Lung (tissue), 12 donors: Measurements from ENCODE around the gene PRKN. TPM values are rescaled to one million over a fixed set of nuclear protein-coding genes. Genes with fewer than 3 reads are reported as not detected.

Experiments used
- ATAC-seq: fragments of 200-7000 bp; cut with Tn5 transposase; one replicate; pipeline ENCODE4 v1.9.1; 2020; ENCODE audit warnings: moderate number of reproducible peaks; ENCODE audit not compliant: insufficient read depth, low FRiP score
- DNase-seq, 3 donors: peaks; one replicate each; pipeline ENCODE4 v3.0.0-alpha.2; 2013 to 2017
- H3K27ac ChIP-seq, 2 donors: one replicate each; pipeline ENCODE4 v1.5.1; 2013; ENCODE audit warnings: mild to moderate bottlenecking in 2 of 2, moderate library complexity in 2 of 2, control low read depth in 1 of 2, inconsistent platforms in 1 of 2, low read depth in 1 of 2, low read length in 1 of 2
- H3K27me3 ChIP-seq, 3 donors: one replicate each; pipeline ENCODE4 v1.5.1; 2013; ENCODE audit warnings: low read length in 2 of 3; ENCODE audit not compliant: control insufficient read depth in 3 of 3, insufficient read depth in 3 of 3
- H3K36me3 ChIP-seq, 4 donors: one replicate each; pipeline ENCODE4 v1.5.1; 2013; ENCODE audit warnings: low read length in 4 of 4, mild to moderate bottlenecking in 1 of 4, moderate library complexity in 1 of 4; ENCODE audit not compliant: control insufficient read depth in 4 of 4, insufficient read depth in 4 of 4
- H3K4me1 ChIP-seq, 5 donors: one replicate each; pipeline ENCODE4 v1.5.1; 2013; ENCODE audit warnings: low read length in 5 of 5, mild to moderate bottlenecking in 2 of 5, moderate library complexity in 1 of 5; ENCODE audit not compliant: control insufficient read depth in 5 of 5, insufficient read depth in 5 of 5
- H3K4me3 ChIP-seq: one replicate; pipeline ENCODE4 v1.5.1; 2013; ENCODE audit warnings: mild to moderate bottlenecking, control low read depth, moderate library complexity
- H3K9ac ChIP-seq, 2 donors: one replicate each; pipeline ENCODE4 v1.5.1; 2013; ENCODE audit warnings: low read length in 2 of 2, control low read depth in 1 of 2; ENCODE audit not compliant: insufficient read depth in 1 of 2
- H3K9me3 ChIP-seq, 4 donors: one replicate each; pipeline ENCODE4 v1.5.1; 2013; ENCODE audit warnings: low read length in 3 of 4, mild to moderate bottlenecking in 1 of 4, moderate library complexity in 1 of 4; ENCODE audit not compliant: control insufficient read depth in 4 of 4, insufficient read depth in 3 of 4
- CTCF ChIP-seq: IDR thresholded peaks from 2 replicates; pipeline ENCODE4 v1.5.1; 2012; ENCODE audit warnings: mild to moderate bottlenecking; ENCODE audit errors: control extremely low read depth, extremely low read depth
- whole genome bisulfite sequencing, 2 donors: extraction: QIAGEN DNeasy Blood & Tissue Kit; methylation state at CpG; one replicate each; pipeline ENCODE4 v1.1.7; 2013; 5-methylcytosine and 5-hydroxymethylcytosine counted together
- polyA plus RNA-seq, 2 donors: library from polyadenylated mRNA; stranded (reverse); fragments of 200-250 nt; gene quantifications; one replicate each; pipeline ENCODE4 v1.2.1, GENCODE V29; 2013
- total RNA-seq, 2 donors: library from RNA; depleted of rRNA in 1 of 2; stranded (reverse); fragments of >200 nt in 1 of 2; gene quantifications; one replicate each; pipeline ENCODE4 v1.2.1, GENCODE V29; 2014 to 2021
- donor health status: control.
- donor health status: control.
- donor health status: Bipolar disorder and iron deficiency.
- donor health status: healthy.
- donor health status: DM: yes; HTN: yes; CAD: no.

The PRKN gene
- total and polyA plus RNA-seq, 4 donors = 0.27 to 11.2 (median 3.1) TPM

- 85 to 92% methylated on average over 5 of the region's 5 CpGs for WGBS, 2 donors
- no peak for ATAC-seq
- Histone ChIP-seq H3K9ac (no peak overlapping the region), H3K9me3 (no peaks in the 10 kb centered on the region), H3K36me3 (no peaks in the 10 kb centered on the region), H3K27me3 (no peaks in the 10 kb centered on the region), H3K4me3 (no peak overlapping the region), H3K4me1 (peaks cover 0 to 4% (median 0%) of the 10 kb centered on the region in 5 donors), H3K27ac (no peak overlapping the region)
- TF ChIP-seq CTCF = no peak
- no peak for DNase-seq
These were observed 608.9 kb downstream of the PRKN start for GRCh38 chr6:162118706-162119105.

DNA sequence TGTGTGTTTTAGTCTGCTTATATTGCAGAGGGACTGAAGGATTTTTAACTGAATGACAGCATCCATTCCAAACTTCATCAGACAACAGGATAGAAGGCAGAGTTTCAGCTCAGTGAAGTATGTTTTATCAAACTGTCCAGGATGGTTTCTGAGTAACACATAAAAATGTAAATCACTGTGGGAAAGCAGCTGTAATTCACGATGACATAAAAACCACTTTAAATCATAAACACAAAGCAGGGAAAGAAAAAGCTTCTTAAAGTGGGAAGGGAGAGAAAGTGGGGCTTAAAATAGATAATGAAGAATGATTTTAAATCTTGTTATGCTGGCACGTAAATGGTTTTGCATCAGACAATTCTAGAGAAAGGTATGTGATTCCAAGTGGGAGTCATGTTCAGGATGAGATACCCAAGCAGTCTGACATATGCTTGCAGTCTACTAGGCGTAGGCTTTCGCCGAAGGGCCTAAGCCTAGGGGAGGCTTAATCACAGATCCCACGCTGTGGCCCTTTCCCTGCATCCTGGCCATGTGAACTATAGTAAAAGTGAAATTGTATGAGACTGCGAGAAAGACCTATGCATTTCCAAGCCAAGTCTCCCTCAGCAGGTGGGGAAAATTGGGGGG is 610.6 kb downstream of the PRKN start:
- no peaks in the 10 kb centered on the region for H3K9me3 ChIP-seq
- TF ChIP-seq CTCF = no peak
- DNase-seq = no peak
- H3K9ac ChIP-seq = no peak overlapping the region
- H3K36me3 ChIP-seq = no peaks in the 10 kb centered on the region
- no peaks in the 10 kb centered on the region for H3K27me3 ChIP-seq
- WGBS, 2 donors = 91 to 94% methylated on average over 7 of the region's 7 CpGs
- no peak overlapping the region for H3K4me3 ChIP-seq
- no peak for ATAC-seq
- no peak overlapping the region for H3K27ac ChIP-seq
- H3K4me1 ChIP-seq = peaks cover 0 to 4% (median 0%) of the 10 kb centered on the region in 5 donors

DNA sequence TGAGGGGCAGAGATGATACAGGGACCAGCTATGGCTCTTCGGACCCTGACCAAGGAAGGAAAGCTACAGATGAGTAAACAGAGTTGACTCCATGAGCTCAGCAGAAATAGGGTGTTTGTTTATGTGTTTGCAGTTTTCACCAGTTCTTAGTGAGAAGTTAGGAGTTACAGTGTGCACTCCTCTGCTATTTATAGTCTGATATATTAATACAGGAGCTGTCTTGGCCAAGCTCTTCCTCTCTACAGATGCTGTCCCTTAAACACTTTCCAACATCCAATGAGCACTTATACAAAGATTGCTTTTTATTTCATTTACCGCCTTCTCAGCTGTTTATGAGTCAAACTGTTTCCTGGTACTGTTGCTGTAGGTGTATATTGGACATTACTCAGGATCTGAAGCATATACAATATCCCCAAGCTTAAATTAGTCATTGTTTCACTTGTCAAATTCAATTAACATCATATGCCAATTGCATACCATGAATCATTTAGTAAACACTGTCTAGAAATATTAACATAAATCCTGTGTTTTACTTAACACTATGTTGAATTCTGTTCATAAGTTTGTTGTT is 618.0 kb downstream of the PRKN start:
- DNase-seq = no peak
- Histone ChIP-seq H3K27me3 (no peaks in the 10 kb centered on the region), H3K9ac (no peak overlapping the region), H3K27ac (no peak overlapping the region), H3K36me3 (no peaks in the 10 kb centered on the region), H3K9me3 (peaks cover 0 to 2% (median 0%) of the 10 kb centered on the region in 4 donors), H3K4me3 (no peak overlapping the region), H3K4me1 (peaks cover 0 to 5% (median 0%) of the 10 kb centered on the region in 5 donors)
- ATAC-seq = no peak
- WGBS, 2 donors = 86 to 94% methylated on average over 2 of the region's 2 CpGs
- TF ChIP-seq CTCF = no peak
